Skin epidermis (tissue), 12 donors: ENCODE results near the gene PIEZO1.

Source experiments
- H3K27ac ChIP-seq, 21 experiments: fragments of 200-600 bp; sonication (generic) in 11 of 21; one replicate each; pipeline ENCODE4 v1.5.0; 2020; ENCODE audit warnings: mild to moderate bottlenecking in 3 of 21, inconsistent platforms in 2 of 21, moderate library complexity in 2 of 21
- H3K4me3 ChIP-seq, 7 experiments: fragments of 200-600 bp; sonication (generic) in 2 of 7; one replicate each; pipeline ENCODE4 v1.5.0; 2020; ENCODE audit warnings: inconsistent platforms in 2 of 7, mild to moderate bottlenecking in 2 of 7, moderate library complexity in 1 of 7

The PIEZO1 gene

GRCh38 chr16:88726408-88726749 lies 58.6 kb downstream of the PIEZO1 start:
- no peak overlapping the region for H3K4me3 ChIP-seq
- H3K27ac ChIP-seq, result no peak overlapping the region

DNA sequence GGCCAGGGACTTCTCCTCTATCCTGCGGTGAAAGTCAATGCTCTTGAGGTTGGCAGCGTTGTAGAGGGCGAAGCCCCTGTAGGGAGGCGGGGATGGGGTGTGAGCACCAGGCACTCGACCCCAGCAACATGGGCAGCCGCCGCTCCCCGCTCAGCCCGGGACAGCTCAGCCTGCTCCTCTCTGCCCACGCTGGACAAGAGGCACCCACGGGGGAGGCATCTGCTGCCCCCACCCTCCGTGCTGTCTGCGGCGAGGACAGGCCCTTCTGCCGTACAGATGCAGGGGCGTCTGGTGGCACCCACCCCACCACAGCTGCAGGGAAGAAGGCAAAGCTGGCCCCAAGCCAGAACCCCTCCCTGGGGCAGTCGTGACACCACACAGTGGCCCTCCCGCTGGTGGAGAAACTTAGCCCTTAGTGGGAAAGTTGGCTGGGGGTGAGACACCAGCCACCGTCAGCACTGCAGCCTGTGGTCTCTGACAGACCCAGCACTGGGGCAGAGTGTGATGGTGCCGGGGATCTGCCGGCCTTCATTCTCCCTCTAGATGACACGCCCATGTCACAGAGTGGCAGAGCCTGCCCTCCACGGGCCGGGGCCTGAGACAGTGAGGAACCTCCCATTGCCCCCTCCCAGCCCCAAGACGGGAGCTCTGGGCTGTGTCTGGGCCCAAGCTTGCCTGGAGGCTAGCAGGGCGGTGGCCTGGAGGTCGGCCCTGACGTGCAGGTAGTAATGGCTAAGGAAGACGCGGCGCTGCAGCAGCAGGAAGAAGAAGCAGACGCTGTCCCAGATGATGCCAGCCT lies 59.2 kb downstream of the PIEZO1 start:
- Histone ChIP-seq H3K4me3 (no peak overlapping the region), H3K27ac (no peak overlapping the region)

DNA sequence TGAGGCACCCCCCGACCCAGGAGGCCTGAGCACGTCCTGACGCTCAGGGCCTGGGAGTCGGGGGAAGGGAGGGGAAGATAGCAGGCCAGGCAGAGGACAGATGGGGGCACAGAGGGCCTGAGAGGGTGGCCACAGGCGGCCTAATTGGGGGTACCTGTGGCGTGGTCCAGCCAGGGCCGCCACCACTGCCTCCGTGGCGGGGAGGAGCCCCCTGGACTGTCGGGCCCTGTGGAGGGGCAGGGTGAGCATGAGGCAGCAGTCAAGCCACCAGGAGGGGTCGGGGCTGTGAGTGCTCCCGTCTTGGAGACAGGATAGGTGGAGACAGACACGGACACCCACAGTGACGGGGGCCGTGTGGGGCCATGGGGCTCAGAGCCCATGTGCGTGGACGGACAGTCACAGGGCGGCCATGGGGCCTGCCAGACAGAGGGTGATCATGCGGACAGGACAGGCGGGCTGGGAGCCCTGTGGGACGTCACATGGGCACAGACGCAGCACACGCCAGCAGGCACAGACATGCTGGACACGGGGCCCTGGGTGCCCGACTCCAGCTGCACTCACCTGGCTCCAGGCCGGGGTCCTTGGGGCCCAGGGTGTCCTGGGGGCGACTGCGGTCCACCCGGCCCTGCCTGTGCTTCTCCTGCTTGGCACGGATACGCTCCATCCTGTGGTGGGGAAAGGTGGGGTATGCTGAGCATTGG lies 60.0 kb downstream of the PIEZO1 start:
- Histone ChIP-seq H3K4me3 (no peak overlapping the region), H3K27ac (no peak overlapping the region)

GRCh38 chr16:88723911-88724310 lies 61.1 kb downstream of the PIEZO1 start:
- Histone ChIP-seq H3K27ac (peak overlapping the region in 1 of 21 experiments; percentile 13), H3K4me3 (no peak overlapping the region)

GRCh38 chr16:88723507-88723887 lies 61.5 kb downstream of the PIEZO1 start:
- Histone ChIP-seq H3K27ac (no peak overlapping the region), H3K4me3 (no peak overlapping the region)

GRCh38 chr16:88722784-88723506 lies 62.1 kb downstream of the PIEZO1 start:
- no peak overlapping the region for H3K4me3 ChIP-seq
- H3K27ac ChIP-seq, result no peak overlapping the region

- no peak overlapping the region for H3K27ac ChIP-seq
- no peak overlapping the region for H3K4me3 ChIP-seq
Measured at GRCh38 chr16:88721815-88722755, 62.9 kb downstream of the PIEZO1 start.

DNA sequence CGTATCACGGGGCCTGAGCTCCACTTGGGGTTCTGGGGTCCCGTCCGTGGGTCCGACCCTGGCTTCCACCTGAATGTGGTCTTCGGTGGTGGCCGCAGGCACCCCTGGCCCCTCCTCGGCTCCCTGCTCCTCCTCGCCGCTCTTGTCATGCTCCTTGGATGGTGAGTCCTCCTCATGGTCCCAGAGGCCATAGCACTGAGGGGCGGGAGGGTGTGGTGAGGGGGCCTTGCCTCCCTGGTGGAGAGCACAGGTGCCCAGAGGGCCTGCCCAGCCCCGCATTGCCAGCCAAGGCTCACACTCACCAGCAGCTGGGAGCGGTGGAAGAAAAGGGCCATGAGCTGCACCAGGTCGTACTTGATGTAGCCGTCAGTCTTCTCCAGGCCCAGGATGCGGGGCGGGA lies 63.8 kb downstream of the PIEZO1 start:
- Histone ChIP-seq H3K27ac (no peak overlapping the region), H3K4me3 (no peak overlapping the region)

DNA sequence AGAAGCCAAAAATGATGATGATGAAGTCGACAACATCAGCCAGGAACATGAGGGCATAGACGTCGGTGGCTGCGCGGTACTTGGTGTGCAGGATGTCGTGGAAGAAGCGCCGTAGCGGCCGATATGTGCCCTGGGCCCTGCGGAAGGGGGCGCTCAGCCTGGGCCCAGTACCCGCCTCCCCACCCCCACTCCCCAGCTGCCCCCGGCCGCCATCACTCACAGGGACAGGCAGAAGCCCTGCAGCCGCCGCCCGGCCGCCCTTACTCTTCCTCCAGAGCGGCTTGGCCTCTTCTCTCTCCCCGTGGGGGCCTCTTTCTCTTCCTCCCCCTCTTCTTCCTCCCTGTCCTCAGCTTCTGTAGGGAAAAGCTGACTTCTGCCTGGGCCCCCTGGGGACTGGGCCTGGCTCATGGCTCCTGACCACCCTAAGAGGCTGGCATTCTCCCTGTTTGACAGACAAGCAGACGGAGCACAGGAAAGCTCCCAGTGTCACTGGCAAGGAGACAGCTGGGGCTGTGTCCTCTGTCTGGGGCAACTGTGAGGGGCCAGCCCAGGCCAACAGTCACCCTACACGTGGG lies 64.5 kb downstream of the PIEZO1 start:
- no peak overlapping the region for H3K27ac ChIP-seq
- H3K4me3 ChIP-seq, result no peak overlapping the region

- H3K27ac ChIP-seq, result no peak overlapping the region
- H3K4me3 ChIP-seq, result no peak overlapping the region
Measured at GRCh38 chr16:88719933-88720296, 65.1 kb downstream of the PIEZO1 start.

DNA sequence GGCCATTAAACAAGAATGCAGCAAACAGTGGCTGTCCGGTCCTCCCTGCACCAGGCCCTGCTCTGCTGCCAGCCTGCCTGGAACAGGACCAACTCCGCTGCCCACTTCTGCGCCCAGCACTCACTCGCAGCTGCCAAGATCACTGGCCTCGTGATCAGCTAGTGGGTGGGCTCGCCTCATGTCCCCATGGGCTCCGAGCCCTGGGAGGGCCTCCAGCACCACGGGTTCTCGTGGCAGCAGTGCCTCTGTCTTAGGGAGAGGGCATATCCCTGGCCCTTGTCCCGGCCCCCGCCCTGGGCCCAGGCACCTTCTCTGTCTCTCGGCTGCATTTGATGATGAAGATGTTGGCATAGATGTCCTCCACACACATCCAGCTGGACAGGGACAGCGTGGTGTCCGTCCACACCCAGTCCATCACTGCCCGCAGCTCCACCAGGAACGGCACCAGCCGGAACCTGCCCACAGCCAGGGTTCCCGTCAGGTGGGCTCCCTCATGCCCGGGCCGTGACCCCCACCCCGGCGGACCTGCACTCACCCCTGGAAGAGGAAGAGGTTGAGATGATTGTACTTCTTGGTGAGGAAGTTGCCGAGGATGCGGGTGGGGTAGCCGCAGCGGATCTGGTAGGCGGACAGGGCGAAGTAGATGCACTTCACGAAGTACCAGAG lies 65.6 kb downstream of the PIEZO1 start:
- H3K4me3 ChIP-seq, result no peak overlapping the region
- no peak overlapping the region for H3K27ac ChIP-seq

GRCh38 chr16:88718178-88718577 lies 66.8 kb downstream of the PIEZO1 start:
- Histone ChIP-seq H3K4me3 (no peak overlapping the region), H3K27ac (no peak overlapping the region)

DNA sequence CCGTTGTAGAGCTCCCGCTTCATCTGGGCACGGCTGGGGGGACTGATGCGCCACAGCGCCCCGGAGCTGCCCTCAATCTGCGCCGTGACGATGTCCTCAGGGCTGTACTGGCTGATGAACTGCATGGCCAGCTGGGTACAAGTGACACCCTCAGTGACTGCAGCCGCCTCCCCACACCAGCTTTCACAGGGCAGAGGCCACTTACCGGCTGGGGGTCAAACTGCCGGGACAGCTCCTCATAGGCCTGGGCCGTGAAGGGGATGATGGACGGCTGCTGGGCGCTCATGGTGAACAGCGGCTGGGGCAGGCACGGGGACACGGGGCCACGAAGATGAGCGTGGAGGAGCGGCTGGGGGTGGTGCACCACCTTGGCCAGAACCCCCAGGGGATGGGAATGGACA lies 68.4 kb downstream of the PIEZO1 start:
- Histone ChIP-seq H3K27ac (no peak overlapping the region), H3K4me3 (no peak overlapping the region)

GRCh38 chr16:88716201-88716600 lies 68.8 kb downstream of the PIEZO1 start:
- no peak overlapping the region for H3K27ac ChIP-seq
- no peak overlapping the region for H3K4me3 ChIP-seq

DNA sequence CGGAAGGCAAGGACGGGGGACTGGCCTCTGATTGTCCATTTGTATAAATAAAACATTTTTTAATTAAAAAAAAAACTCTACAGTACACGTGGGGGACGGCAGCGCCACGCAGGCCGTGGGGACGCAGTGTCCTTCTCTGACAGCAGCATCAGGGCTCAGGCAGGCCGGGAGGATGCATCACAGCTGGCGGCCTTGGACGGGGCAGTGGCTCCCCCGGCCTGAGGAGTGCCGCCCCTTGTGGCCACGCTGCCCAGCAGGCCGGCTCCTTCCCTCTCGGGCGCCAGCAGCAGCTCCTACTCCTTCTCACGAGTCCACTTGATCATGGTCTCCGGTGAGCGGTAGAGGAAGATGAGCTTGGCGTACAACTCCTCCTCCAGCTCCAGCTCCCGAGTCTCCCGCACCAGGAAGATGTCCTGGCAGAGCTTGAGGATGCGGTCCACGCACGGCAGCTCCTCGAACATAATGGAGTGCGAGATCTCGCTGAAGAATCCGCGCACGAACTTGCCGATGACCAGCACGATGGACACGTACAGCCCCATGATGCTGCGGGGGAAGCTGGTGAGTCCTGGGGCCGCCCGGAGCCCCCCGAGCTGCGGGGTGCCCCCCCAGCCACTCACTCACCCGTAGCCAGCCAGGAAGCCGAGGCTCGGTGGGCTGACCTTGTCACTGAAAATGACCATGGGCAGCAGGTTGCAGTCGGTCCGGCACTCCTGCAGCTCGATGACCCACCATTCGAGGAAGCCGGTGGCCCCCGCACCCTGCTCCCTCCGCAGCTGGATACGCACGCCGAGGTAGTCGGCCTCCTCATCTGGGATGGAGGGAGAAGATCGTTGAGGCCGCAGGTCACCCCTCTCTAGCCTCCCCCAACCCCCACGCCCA lies 69.5 kb downstream of the PIEZO1 start:
- no peak overlapping the region for H3K4me3 ChIP-seq
- H3K27ac ChIP-seq, result no peak overlapping the region

DNA sequence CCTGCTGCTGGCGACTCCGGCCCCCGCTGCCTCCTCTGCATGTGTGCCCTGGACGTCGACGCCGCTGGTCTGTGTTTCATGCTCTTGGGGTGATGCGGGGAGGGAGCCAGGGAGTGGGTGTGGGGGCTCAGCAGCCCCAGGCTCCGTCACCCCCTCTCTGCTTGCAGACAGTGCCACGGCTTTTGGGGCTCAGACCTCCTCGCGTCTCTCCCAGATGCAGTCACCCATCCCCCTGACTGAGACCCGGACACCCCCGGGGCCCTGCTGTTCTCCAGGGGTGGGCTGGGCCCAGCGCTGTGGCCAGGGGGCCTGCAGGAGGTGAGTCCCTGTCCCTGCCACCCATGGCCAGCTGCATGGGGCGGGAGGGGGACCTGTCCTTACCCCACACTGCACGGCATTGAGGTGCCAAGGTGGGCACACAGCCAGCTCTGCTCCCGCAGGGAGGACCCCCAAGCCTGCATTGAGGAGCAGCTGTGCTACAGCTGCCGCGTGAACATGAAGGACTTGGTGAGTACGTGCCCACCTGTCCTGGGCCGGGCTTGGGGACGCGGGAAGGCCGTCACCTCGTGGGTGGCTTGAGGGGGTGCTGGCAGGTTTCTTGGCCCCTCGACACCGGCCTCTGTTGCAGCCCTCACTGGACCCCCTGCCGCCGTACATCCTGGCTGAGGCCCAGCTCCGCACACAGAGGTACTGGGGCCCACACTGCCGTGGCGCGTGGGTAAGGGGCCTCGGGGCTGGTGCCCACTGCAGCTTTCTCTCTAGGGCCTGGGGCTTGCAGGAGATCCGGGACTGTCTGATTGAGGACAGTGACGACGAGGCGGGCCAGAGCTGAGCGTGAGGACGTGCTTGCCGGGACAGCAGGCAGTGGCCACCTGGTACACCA lies 70.4 kb downstream of the PIEZO1 start:
- Histone ChIP-seq H3K4me3 (no peak overlapping the region), H3K27ac (no peak overlapping the region)
